Stimulated activated CD4-positive, alpha-beta T cell treated with anti-CD3 and anti-CD28 coated beads, Interleukin-1b, Interleukin-23, amount 100 ng/mL, for 48 hours (primary cell): Measurements from ENCODE around the gene CERS6.

Source experiments
- DNase-seq: peaks from one replicate; pipeline ENCODE4 v3.0.0-alpha.2; 2020

Gene CERS6

DNA sequence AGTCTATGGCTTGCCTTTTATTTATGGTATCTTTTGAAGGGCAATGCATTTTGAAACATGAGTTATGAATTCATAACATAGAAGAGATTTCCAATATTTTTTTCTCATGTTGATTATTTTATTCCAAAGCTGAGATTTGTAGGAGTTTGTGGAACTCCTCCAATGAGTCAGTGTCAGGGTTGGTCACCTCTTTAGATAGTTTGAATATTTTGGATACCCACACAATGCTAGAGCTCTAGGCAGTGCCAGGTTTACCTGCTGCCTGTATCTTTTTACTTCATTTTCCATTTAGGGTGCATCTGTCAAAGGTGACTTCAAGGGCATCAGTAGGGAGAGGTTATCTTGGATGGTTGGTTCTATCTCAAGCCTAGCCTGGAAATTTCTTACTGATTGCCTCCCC is 152.7 kb downstream of the CERS6 start:
- DNase-seq: no peak

DNA sequence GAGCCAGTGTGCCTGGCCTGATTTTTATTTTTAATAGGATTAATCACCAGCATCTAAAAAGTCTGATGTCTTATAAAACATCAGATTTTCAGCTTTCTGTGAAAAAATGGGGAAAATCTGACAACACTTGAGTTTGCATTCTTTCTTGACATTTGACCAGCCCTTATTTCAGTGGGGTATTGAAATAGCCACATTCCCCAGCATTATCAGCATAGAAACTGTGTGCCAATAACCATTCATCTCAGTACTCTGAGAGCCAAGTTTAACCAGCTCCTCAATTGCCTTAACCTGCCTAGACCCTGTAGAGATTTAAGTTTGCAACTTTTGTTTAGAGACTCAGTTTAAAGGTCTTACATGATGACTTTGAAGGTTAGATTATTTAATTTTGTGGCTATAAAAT is 155.0 kb downstream of the CERS6 start:
- DNase-seq: no peak

DNA sequence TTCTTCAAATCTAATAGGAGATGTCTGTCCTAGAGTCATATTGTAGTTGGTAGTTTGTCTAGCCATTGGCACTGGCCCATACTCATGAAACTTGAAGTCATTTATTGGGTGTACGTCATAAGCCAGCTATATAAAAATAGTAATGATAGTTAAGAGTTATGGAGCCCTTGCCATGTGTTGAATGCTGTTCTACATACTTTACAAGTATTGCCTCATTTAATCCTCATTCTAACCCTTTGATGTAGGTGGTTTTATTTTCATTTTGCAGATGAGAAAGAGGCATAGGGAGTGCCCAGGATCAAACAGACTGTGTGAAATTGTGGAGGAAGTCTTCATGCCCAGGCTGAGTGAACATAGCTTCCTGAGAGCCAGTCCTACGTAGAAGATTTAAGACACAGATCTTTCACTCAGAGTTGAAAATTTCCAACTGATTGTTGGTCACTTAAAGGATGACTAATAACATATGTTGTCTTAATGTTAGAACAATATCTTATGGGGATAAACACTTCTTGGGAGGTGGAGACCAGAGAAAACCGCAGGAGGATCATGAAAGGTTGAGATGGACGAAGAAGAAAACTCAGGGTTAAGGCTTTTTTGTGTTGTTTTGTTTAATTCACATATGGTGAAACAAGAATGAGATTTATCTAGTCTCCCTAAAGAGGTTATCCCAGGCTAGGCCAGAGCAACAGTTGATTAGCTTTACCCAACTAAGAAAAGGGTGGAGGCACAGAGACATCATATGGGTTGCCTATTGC is 156.0 kb downstream of the CERS6 start:
- DNase-seq: no peak

DNA sequence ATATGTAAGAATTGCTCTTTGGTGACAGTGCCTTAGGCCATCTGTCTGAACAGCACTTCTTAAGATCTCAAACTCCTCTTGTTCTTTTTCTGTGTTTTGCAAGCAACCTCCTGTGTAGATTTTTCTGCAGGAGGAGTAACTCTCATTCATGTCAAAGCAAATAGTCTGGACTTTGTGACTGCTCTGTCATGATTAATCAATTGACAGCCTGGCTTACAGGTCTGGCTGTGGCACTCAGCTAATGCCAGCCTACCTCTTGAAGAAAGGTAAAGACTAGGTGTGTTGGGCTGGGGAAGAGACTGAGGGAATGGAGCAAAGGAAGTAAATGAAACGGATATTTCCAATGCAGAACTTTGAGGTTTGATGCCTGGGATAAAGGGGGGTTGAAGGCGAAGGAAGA is 156.6 kb downstream of the CERS6 start:
- no peak for DNase-seq

DNA sequence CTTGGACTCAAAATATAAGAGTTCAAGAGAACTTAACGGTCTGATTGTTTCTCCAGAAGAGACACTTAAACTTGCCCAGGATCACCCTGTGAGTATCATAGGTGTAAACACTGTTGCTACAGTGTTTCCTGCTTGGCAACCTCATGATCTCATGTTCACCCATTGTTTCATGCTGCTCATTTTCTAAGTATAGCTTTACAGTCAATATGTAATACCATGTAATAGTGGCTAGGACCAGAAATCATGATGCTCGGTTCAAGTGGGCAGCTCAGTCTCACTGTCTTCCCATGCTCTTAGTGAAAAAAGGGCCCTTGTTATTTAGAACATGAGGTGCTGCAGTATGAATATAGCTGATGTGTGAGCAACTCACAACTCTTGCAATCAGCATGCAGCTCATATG is 157.5 kb downstream of the CERS6 start:
- no peak for DNase-seq

DNA sequence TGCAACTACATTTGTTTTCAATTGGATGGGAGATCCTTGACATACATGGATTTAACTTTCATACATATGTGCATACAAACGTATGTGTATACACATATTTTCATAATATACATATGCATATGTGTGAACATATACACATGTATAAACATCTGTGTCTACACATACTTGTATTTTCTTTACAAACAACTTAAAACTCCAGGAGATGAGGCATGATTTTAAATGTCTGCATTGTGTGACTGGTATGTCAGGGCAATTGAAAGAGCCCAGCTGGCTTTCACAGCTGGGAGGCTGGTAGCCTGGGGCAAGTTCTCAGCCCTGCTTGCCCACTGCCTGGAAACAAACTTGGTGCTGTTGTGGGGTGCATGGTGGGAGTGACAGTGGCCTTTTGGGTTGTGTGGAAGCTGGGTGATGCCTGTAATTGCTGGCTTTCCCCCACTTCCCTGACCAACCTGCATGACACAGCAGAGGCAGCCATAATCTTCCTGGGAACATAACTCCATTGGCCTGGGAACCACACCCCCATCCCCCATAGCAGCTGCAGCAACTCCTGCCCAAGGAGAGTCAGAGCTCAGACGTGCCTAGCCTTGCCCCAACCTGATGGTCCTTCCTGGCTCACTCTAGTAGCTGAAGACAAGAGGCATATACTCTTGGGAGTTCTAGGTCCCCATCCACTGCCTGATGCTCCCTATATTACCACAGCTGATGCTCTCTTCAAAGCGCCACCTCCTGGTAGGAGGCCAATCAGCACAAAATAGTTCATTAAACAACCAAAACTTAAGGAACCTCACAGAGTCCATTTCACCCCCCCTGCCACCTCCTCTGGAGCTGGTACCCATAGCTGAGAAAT is 158.3 kb downstream of the CERS6 start:
- no peak for DNase-seq

DNA sequence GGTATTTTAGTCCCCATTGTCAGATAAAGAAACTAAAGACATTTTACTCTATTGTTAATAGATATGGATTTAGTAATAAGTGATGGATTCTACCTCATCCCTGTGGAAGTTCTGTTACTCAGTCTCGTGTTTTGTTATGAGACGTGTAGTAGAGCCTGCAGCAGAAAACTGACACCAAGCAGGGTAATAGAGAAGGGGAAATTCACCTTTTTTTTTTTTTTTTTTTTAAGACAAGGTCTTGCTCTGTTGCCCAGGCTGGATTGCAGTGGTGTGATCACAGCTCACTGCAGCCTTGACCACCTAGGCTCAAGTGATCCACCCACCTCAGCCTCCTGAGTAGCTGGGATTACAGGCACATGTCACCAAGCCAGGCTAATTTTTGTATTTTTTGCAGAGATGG is 164.5 kb downstream of the CERS6 start:
- DNase-seq: no peak

DNA sequence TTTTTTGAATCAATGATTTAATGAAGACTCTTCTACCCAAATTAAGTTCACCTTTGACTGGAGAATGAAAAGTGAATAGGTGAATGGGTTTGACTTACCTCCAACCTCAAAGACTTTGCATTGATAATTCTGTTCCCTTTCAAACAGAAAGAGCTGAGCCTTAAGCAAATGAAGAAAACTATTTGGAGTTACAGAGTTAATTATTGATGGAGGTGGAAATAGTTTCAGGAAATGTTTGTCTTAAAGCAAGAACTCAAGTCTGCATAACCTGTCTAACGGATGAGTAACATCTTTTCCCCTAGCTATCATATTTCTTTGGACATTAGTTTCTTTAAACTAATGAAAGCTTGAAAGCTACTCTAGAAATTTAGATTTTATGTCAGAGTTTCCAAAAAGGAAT is 166.5 kb downstream of the CERS6 start:
- DNase-seq: no peak

DNA sequence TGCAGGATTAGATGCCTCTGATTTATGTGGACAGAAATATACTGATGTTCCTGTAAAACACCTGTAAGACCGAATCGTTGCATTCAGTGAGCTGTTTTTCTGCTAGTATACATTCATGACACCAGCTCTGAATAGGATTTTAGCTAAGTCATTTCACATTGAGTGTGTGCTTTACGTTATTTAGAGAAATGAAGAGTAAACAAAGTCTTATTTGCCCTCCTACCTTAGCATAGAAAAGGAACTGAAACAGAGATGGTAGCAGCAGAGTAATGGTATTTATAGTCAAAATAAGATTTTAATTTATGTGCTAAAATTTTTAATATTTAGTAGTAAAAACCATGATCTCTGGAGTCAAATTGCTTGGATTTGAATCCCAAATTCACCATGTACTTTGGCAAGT is 168.0 kb downstream of the CERS6 start:
- no peak for DNase-seq

DNA sequence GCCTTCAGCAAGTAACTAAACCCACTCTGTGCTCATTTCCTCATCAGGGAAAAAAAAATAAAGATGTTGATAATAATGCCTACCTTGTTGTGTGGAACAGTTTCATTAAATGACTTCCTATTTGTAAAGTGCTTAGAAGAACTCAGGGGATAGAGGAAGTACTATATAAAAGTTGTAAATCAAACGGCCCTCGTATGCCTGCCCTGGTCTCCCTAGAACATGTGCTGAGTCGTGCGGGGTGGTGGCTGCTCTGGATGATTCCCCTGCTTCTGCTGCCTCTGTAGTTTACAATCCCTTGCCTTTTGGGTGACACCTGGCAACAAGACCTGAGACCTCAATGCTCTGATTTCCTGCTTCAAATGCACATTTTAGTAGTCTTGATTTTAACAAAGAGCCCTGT is 170.0 kb downstream of the CERS6 start:
- no peak for DNase-seq

DNA sequence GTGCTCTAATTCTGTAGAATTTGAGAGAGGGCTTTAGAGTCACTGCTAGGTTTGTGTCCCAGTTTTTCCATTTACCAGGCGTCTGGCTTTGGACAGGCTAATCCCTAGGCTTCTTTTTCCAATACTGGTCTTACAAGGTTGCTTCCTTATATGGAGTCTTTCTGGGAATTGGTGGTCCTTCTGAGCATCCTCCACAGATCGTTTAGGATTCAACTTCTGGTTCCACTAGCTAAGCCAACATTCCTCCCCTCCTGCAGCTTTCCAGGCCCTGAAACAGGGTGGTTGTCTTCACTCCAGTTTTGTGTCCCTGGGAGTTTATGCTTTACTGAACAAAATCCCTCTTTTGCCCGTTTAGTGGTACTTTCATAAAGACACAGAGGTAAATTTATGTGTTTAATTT is 170.6 kb downstream of the CERS6 start:
- DNase-seq: no peak

DNA sequence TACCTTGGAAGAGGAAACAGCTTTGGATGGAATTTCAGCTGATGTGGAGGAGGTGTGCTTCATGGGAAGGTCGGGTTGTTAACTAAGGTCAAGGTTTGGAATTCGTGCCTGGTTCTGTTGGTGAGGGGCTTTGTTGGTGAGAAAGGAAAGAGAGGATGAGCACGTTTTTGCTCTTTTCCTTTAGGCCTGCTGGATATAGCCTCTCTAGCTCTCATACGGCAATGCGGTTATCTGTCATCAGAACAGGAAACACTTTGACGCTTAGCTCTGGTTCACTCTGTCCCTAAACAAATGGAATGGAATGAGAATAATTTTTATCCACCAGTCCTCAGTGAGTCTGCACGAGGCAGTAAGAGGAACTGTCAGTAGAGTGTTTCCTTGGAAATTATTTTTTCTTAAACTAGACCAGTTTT is 176.6 kb downstream of the CERS6 start:
- DNase-seq: no peak

DNA sequence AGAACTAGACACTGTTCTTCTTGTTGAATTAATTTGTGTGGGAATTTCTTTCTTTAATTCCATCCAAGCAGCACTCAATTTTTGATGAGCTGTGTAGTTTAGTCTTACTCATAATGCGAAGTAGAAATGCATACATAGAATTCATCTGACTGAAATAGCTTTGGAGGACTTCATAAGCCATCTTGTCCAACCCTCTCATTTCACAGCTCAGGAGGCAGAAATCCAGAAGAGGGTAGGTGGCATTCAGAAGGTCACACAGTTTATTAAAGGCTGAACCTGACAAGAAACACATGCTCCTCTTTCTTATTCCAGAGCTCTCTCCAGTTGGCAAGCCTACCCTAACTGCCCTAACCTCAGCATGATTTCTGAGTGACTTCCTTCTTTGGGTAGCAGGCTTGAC is 177.1 kb downstream of the CERS6 start:
- DNase-seq: no peak

DNA sequence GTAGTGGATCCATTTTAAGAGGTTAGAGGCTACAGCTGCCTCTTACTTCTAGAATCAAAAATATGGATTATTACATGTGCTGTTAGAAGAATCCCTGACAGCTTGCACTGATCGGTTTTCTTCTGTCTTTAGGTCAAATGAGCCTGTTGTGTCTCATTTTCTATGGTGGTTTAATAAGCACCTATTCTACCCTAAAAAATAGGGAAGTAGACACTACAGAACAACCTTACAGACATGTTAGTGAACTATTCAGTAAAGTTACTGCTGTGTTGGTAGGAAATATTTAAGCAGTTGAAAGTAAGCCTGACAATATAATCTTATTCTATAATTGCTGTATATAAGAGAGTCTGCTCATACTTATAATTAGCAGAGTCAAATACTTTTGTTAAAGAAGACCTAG is 177.8 kb downstream of the CERS6 start:
- no peak for DNase-seq

DNA sequence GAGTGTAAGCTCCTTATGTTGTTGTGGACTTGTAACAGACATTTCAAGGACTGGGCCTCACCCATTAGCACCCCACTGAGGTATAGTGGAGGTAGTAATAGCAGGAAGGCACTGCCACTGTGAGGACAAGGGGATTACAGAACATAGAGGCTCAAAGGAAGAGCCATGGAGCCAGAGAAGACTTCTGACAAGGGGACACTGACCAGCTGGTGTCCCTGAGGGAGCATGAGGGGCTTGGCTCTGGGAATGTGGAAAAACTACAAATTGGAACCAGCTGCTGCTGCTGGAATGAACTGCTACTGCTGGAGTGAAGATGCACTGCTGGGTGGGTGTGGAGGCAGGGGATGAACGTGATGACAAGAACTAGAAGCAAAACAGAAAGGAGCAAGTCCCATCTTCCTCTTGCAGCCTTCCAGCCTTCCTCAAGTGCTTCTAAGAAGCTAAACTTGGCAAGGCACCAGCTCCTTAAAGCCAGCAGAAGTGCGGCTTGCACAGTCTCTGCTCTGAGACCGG is 179.0 kb downstream of the CERS6 start:
- no peak for DNase-seq

DNA sequence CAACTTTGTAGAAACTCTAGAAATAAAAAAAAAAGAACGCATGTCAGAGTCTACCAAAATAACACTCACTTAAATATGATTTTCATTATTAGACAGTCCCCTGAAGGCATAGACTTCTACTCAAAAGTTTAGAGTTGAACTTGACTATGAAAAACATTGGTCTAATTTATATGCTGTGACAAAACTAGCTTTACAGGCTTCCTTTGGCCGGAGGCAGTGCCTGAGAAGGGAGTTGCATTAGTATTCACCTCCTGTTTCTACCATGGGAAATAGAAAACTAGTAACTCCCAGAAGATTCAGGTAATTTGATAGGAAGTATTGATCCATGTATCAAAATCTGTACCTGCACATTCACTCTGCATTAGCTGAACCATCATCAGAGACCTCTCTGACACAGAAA is 182.9 kb downstream of the CERS6 start:
- DNase-seq: no peak

DNA sequence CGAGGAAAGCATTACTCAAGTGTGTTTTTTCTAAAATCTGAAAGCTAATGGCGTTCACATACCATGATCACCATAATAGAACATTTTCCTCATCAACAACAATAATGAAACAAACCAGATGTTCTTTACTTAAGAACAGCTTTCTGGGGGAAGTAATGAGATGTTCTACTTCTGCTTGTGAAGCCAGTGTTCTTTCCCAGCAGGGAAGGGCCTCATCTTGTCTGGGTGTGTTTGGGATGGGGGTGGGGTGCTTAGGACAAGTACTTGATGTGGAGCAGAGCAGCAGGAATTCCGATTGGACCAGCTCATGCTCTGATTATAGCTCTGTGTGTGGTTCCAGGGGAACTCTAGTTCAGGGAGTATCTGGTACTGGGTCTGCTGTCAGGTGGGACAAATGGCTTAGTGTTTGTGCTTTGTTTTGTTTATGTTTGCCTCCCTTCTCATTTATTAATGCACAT is 183.4 kb downstream of the CERS6 start:
- DNase-seq: no peak

DNA sequence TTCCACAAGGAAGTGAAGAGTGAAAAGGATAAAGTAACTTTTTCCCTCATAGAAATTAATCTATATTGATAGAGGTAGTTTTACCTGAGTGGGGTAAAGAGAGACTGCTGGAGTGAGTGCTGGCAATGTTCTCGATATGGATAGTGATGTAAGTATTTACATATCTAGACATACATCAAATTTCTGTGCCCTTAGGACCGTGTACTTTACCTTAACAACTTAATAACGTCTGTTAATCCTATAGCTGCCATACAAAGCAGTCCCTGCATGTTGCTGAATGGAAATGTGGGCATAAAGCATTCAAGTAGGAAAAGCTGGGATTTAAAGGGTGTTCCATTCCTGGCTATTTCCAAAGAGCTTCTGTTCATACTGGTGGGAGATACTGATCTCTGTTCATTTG is 184.0 kb downstream of the CERS6 start:
- no peak for DNase-seq

DNA sequence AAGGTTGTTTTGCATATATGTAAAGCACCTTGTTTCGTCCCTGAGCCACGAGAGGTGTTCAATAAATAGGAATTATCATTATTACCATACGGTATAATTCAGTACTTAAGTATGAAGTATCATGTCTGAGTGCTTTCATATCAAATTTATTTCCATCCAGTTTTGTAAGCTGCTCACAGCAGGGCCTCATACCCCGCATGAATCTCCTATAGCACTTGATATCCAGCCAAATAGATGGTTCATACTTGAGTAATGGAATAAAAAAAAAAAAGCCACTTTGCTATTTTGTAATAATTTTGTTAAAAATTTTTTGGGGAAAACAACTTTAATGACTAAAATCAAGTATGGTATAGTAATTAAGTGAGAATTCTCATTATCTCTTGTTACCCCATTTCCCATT is 185.6 kb downstream of the CERS6 start:
- no peak for DNase-seq

DNA sequence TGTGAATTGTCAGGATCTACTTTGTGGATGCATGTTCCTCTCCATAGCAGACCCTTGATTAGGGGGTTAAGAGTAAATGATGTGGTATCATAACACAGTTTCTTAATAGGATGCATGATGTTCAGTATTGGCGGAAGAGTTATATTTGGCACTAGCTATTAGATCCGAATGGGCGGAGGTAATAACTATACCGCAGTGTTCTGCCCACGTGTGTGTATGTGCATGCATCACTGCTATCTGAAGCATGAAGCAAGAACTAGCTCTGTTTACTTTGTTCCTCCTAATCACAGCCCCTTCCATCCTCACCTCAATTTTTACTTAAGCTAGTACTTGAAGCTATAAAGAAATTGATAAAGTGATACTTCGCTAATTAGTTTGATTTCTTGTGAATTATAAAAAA is 186.8 kb downstream of the CERS6 start:
- no peak for DNase-seq

DNA sequence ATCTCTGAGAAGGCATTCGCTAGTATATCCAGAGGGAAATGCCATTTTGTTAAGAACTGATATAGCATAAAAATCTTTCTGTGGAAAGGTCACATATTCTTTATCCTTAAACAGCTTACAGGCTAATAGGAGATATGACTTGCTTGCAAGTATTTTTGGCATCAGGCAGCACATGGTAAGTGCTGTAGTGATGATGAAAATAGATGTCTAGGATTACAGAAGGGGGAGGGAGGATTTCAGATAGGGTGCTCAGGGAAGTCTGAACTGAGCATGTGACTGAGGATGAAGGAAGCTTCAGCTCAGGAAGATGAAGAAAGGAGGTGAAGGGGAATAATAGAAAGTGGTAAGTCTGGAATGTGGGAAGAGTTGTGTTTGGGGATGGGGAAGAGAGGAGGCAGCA is 187.9 kb downstream of the CERS6 start:
- no peak for DNase-seq

DNA sequence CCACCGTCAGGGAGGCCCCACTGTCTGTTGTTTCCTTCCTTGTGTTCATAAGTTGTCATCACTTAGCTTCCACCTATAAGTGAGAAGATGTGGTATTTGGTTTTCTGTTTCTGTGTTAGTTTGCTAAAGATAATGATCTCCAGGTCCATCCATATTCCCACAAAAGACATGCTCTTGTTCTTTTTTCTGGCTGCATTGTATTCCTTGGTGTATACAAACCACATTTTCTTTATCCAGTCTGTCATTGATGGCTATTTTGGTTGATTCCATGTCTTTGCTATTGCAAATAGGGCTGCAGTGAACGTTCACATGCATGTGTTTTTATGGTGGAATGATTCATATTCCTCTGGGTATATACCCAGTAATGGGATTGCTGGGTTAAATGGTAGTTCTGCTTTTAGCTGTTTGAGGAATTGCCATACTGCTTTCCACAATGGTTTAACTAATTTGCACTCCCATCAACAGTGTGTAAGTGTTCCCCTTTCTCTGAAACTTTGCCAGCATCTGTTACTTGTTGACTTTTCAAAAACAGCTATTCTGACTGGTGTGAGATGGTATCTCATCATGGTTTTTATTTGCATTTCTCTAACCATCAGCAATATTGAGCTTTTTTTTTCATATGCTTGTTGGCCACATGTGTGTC is 189.7 kb downstream of the CERS6 start:
- DNase-seq: no peak

DNA sequence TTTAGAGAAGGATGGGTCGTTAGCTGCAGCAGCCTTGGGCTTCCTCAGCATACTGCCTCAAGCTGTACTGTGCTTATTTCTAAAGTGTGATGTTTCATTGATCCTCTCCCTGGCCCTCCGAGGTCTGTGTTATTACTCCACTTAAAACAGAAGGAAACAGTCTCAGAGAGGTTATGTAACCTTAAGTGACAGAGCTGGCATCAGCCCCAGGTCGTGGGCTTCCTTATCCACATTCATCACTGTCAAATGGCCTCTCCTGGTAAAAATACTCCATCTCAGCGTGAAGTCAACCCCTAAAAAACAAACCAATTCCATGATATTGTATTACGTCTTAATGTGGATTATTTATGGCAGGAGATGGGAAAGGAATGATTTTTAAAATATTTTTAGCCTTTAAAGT is 193.0 kb downstream of the CERS6 start:
- no peak for DNase-seq

DNA sequence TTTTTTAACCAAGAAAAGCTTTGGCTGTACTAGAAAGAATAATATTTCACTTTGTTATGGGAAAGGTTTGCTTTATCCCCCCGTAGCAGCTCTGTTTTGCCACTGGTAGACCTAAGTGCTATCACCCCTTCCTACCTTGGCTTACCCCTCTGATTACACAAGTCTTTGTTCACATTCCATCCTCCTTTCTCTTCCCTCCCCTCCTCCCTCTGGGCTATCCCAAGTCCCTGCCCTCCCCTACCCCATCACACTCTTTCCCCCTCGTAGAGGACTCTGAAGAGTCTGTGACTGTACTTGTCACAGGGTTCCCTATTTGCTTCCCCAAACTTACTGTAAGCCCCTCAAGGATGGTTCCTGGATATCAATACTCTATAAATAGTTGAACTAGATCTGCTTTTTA is 193.5 kb downstream of the CERS6 start:
- no peak for DNase-seq
